Retinal pigment epithelial cell (primary cell): ENCODE results near the gene IL36RN.

Source experiments
- DNase-seq: peaks from one replicate; pipeline ENCODE4 v3.0.0-alpha.2; 2010; ENCODE audit warnings: low read depth
- H3K4me3 ChIP-seq: 2 replicates; pipeline ENCODE4 v1.5.1; 2011; ENCODE audit warnings: mild to moderate bottlenecking, low read length, control low read depth, moderate library complexity
- TF ChIP-seq, protein P1 (sequence below): conservative IDR thresholded peaks from 2 replicates; pipeline ENCODE4 v1.5.1; 2011; ENCODE audit warnings: low read depth, low read length, control low read depth, inconsistent platforms

IL36RN gene

DNA sequence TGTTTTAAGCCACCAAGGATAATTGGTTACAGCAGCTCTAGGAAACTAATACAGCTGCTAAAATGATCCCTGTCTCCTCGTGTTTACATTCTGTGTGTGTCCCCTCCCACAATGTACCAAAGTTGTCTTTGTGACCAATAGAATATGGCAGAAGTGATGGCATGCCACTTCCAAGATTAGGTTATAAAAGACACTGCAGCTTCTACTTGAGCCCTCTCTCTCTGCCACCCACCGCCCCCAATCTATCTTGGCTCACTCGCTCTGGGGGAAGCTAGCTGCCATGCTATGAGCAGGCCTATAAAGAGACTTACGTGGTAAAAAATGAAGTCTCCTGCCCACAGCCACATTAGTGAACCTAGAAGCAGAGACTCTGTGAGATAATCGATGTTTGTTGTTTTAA, 5.3 kb downstream of the IL36RN start:
- DNase-seq = no peak
- H3K4me3 ChIP-seq = no peak overlapping the region
- TF ChIP-seq, protein P1, sequence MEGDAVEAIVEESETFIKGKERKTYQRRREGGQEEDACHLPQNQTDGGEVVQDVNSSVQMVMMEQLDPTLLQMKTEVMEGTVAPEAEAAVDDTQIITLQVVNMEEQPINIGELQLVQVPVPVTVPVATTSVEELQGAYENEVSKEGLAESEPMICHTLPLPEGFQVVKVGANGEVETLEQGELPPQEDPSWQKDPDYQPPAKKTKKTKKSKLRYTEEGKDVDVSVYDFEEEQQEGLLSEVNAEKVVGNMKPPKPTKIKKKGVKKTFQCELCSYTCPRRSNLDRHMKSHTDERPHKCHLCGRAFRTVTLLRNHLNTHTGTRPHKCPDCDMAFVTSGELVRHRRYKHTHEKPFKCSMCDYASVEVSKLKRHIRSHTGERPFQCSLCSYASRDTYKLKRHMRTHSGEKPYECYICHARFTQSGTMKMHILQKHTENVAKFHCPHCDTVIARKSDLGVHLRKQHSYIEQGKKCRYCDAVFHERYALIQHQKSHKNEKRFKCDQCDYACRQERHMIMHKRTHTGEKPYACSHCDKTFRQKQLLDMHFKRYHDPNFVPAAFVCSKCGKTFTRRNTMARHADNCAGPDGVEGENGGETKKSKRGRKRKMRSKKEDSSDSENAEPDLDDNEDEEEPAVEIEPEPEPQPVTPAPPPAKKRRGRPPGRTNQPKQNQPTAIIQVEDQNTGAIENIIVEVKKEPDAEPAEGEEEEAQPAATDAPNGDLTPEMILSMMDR = no peak

DNA sequence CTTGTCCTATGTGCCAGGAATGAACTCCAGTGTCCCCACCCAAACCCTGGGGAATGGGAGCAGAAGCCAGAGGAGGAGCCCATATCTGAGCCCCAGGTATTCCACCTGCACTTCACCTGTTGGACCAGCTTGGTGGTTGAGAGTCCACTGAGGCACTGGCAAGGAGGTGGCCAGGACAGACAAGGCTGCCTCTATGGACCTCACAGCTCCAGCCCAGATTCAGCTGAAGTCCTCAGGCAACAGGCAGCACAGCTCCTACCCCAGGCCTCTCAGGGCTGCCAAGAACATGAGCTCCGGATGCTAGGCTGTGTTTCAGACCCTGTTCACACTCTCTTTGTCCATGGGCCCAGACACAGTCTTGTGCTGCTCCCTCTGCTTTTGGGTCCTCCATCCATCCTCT, 5.9 kb downstream of the IL36RN start:
- TF ChIP-seq, protein P1 = no peak
- no peak for DNase-seq
- H3K4me3 ChIP-seq = no peak overlapping the region

DNA sequence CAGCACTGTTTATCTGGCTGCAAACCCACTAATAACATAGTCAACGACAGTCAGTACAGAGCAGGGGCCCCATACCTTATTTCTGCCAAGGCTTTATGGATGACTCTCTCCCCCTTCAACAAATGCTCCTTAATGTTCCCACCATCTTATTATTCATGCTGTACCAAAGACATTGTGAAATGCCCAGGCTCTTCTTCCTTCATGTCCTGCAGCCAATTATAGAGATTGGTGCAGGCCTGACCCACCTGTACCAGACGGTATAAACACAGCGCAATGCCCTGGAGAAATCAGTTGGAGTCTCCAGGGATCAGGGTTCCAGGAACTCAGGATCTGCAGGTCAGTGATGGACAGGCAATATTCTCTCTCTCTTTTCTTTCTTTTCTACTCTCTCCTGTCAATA, 8.7 kb downstream of the IL36RN start, which contains the start of gene IL1F10:
IL1F10 (plus strand) TSS at position 290 of the 400 bp plus-strand sequence. CDS start 4,769 bp downstream, outside the sequence.
- no peak within 1 kb of the TSS for H3K4me3 ChIP-seq
- no peak for DNase-seq
- TF ChIP-seq, protein P1 = no peak

DNA sequence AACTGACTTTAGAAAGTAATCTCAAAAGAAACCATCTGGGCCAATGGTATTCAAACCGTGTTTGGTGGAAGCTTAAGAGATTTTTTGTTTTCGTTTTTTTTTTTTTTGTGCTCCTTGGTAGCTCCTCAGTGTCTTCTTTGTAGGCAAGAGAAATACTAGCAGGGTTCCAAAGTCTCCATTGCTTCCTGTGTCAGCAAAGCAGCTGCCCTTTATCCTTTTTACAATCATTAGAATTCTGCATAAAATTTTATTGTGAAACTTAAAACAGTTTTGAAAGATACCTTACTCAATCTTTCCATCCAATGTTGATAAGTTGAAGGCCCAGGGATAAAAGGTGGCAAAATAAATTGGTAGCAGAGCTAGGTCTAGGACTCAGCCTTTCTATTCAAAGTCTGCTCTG, 9.3 kb downstream of the IL36RN start:
- no peak for DNase-seq
- H3K4me3 ChIP-seq = no peak overlapping the region
- TF ChIP-seq, protein P1 = no peak

DNA sequence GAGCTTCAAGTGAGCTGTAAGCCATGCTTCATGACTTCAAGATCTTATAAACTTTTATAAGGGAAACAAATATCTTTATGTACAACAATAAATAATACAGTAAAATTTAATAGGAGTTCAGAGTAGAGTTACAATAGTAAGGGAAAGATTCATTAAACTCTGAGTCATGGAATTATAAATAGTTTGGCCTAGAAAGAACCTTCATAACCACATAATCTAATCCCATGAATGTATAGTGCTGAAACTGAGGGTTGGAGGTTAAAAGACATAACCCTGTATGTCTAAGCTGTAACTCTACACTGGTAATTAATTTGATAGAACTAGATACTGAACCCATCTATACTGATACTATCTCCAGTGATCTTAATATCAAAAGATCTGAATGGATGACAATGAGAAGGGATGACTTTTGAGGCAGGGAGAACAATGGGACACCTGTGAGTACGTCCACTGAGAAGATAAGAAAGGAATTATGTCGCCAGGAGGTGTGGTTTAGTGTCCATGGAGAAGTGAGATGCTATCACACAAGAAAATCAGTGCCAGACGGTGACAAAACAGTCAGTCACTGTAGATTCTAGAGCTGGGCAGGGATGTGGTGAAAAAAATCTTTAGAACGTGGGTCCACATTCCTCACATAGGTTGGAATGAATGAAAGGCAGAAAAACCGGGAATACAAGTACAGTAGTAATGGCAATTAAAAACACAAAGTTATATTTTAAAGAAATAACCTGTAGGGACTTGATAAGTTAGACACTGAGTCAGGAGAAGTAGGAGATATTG, 9.9 kb downstream of the IL36RN start:
- TF ChIP-seq, protein P1 = no peak
- no peak overlapping the region for H3K4me3 ChIP-seq
- DNase-seq = no peak

DNA sequence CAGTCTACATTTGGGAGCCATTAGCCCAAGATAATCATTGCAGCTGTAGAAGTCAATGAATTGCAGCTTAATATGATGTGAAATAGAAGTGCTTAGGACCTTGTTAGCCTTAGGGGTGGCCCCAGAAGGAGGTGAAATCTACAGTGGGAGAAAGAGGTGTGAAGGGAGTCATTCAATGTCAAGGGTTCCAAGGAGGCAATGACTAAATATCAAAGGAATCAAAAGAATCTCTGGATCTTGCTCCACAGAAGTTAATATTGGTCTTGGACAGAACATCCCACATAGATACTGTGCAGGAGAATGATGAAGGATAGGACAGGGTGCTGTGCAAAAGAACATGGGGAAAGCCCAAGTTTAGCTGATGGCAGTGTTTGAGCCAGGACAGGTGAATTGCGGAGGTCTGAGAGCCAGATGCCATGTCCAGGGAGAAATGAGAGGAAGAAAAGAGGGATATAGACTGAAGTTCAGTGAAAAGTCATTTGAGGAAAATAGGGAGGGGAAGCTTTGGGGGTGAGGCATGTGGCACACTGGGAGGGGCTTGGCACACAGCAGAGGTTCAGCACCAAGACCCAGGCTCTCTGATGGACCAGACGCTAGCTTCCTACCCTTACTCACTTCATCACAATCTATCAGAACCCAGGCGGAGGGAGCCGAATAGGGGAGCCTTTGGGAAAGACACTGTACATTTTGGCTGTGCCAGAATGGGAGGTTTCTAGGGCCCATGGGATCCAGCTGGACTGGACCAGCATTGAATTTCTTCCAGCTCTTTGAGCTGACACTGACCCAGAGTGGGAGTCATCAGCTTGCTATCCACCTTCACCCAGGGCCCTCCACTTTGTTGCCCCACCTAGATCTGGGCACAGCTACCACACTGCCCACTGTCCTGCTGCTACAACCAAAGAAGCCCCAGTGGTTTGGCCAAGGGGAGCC, 10.9 kb downstream of the IL36RN start:
- H3K4me3 ChIP-seq = no peak overlapping the region
- DNase-seq = no peak
- TF ChIP-seq, protein P1 = no peak

DNA sequence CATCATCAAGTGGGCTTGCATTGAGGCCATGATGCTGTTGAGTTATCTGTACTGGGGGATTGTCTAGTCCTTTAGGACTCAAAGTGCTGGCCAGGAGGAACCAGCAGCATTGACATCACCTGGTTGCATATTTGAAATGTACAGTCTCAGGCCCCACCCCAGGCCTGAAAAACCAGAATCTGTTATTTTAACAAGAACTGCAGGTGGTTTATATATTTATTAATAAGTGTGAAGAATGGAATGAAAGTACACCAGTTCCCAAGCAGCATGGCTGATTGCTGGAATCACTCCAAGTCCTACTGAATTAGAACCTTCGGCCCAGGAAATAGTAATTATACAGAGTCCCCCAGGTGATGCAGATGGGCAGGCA, 11.6 kb downstream of the IL36RN start:
- TF ChIP-seq, protein P1 = no peak
- no peak overlapping the region for H3K4me3 ChIP-seq
- no peak for DNase-seq
